ENCODE measurements around the gene SLC25A26. TPM values are rescaled to one million over a fixed set of nuclear protein-coding genes. Genes with fewer than 3 reads are reported as not detected.

SLC25A26 gene
- total RNA-seq, 3 donors from 2014 or later = 25.6 to 31.4 (median 30.9) TPM

DNA sequence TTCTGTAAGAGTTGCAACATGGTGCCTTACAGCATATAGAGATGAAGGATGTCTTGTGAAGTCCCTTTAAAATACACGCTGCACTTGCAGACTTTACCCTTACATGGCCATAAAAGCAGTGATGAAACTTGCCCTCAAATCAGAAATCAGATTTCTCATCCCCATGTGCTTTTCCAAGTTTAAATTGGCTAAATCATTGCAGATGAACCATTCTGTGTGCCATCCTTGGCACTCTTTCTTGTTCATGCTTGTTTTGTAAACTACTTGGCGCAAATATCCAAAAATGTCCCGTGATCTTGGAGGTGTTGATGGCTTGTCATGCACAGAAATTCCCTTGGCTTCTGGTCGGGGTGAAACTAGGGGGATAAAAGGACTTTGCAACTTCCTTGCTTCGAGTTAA is 144.3 kb downstream of the SLC25A26 start:
- H3K36me3 ChIP-seq = no peaks in the 10 kb centered on the region
- intact Hi-C loops (cut with DNase I; ENCODE audit: low total_unique reads) = no loop called here
- H3K9me3 ChIP-seq = no peaks in the 10 kb centered on the region
- H3K27ac ChIP-seq = no peak overlapping the region
- H3K4me1 ChIP-seq = no peaks in the 10 kb centered on the region
- TF ChIP-seq, protein P1, sequence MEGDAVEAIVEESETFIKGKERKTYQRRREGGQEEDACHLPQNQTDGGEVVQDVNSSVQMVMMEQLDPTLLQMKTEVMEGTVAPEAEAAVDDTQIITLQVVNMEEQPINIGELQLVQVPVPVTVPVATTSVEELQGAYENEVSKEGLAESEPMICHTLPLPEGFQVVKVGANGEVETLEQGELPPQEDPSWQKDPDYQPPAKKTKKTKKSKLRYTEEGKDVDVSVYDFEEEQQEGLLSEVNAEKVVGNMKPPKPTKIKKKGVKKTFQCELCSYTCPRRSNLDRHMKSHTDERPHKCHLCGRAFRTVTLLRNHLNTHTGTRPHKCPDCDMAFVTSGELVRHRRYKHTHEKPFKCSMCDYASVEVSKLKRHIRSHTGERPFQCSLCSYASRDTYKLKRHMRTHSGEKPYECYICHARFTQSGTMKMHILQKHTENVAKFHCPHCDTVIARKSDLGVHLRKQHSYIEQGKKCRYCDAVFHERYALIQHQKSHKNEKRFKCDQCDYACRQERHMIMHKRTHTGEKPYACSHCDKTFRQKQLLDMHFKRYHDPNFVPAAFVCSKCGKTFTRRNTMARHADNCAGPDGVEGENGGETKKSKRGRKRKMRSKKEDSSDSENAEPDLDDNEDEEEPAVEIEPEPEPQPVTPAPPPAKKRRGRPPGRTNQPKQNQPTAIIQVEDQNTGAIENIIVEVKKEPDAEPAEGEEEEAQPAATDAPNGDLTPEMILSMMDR (IDR thresholded peaks at IDR 0.05) = no peak
- TF ChIP-seq POLR2AphosphoS5 (IDR thresholded peaks at IDR 0.05) (no peak), POLR2A (IDR thresholded peaks at IDR 0.05) (no peak)
- DNase-seq (ENCODE audit: low spot score in 2 of 2) = no peak
- no peaks in the 10 kb centered on the region for H3K27me3 ChIP-seq
- H3K4me3 ChIP-seq = no peak overlapping the region

DNA sequence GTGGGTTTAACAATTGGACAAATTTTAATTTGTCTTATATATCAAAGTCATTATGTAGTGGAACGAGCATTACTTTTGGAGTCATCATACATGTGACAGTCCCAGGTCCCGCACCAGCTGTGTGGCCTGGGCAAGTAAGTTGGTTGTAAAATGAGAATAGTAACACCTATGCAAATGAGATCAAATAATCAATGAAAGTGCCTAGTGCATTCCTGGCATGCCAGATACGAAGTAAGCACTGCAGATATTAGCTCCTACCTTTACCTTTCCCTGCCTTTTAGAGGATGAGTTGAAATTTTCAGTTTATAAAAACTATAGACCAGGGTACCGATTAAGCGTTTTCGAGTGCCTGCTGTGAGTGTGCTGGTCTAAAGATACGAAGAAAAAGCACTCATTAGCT is 145.9 kb downstream of the SLC25A26 start:
- DNase-seq (ENCODE audit: low spot score in 2 of 2) = no peak
- intact Hi-C loops (cut with DNase I; ENCODE audit: low total_unique reads) = loop anchor here (1.0 kb wide), 1 partner anchor 26 kb away; no protein-coding TSS in a partner anchor
- H3K4me3 ChIP-seq = no peak overlapping the region
- H3K27ac ChIP-seq = no peak overlapping the region
- H3K27me3 ChIP-seq = no peaks in the 10 kb centered on the region
- H3K4me1 ChIP-seq = no peaks in the 10 kb centered on the region
- no peaks in the 10 kb centered on the region for H3K36me3 ChIP-seq
- H3K9me3 ChIP-seq = no peaks in the 10 kb centered on the region
- TF ChIP-seq, protein P1 (IDR thresholded peaks at IDR 0.05) = no peak
- TF ChIP-seq POLR2A (IDR thresholded peaks at IDR 0.05) = no peak
- no peak for TF ChIP-seq POLR2AphosphoS5 (IDR thresholded peaks at IDR 0.05)

- H3K4me3 ChIP-seq = no peak overlapping the region
- H3K27me3 ChIP-seq = no peaks in the 10 kb centered on the region
- H3K4me1 ChIP-seq = no peaks in the 10 kb centered on the region
- no peak for DNase-seq (ENCODE audit: low spot score in 2 of 2)
- no peaks in the 10 kb centered on the region for H3K36me3 ChIP-seq
- H3K27ac ChIP-seq = no peak overlapping the region
- TF ChIP-seq POLR2AphosphoS5 (IDR thresholded peaks at IDR 0.05) = no peak
- no peak for TF ChIP-seq POLR2A (IDR thresholded peaks at IDR 0.05)
- TF ChIP-seq, protein P1 (IDR thresholded peaks at IDR 0.05) = no peak
- intact Hi-C loops (cut with DNase I; ENCODE audit: low total_unique reads) = loop anchor here (1.0 kb wide), 1 partner anchor 24 kb away; no protein-coding TSS in a partner anchor
- no peaks in the 10 kb centered on the region for H3K9me3 ChIP-seq
Observed at GRCh38 chr3:66367979-66368378, 147.2 kb downstream of the SLC25A26 start.

DNA sequence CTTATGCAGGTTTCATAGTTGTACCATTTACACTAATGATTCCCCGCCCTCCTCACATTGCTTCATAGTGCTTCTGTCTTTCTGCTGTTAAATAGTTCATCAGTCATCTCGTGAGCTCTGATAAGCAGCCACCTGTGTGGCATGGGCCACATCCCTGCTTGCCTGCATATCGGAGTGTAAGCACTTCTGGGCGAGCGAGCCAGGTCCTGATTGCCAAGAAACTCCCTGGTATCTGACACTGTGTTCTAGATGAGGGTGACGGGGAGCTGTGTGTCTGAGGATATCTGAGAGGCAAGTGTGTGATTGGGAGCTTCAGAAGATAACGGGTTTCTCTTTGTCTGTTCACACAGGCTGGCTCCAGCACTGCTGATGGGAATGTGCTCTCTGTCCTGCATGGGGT is 149.4 kb downstream of the SLC25A26 start:
- no peak for DNase-seq (ENCODE audit: low spot score in 2 of 2)
- H3K27me3 ChIP-seq = no peaks in the 10 kb centered on the region
- H3K36me3 ChIP-seq = no peaks in the 10 kb centered on the region
- no peak overlapping the region for H3K4me3 ChIP-seq
- intact Hi-C loops (cut with DNase I; ENCODE audit: low total_unique reads) = no loop called here
- H3K4me1 ChIP-seq = no peaks in the 10 kb centered on the region
- TF ChIP-seq POLR2A (IDR thresholded peaks at IDR 0.05) = no peak
- TF ChIP-seq, protein P1 (IDR thresholded peaks at IDR 0.05) = no peak
- TF ChIP-seq POLR2AphosphoS5 (IDR thresholded peaks at IDR 0.05) = no peak
- H3K27ac ChIP-seq = no peak overlapping the region
- H3K9me3 ChIP-seq = no peaks in the 10 kb centered on the region

DNA sequence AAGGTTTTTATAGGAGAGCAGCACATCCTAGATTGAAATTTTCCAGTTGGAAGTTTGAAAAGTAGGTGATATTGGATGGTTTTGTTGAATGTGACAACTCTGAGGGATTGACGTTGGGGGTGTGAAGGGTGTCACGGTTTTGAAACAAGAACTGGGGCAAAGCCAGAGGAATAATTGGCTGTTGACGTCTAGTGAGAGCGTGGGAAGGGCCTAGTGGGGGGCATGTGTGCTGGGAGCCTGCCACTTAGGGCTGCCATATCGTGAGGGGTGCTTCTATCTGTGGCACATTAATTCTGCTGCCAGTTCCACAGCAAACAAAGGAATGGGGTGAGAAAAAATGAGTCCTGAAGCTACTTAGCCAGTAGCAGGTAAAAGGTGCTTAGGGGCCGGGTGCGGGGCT is 150.6 kb downstream of the SLC25A26 start:
- no peak for DNase-seq (ENCODE audit: low spot score in 2 of 2)
- TF ChIP-seq POLR2A (IDR thresholded peaks at IDR 0.05) (no peak), POLR2AphosphoS5 (IDR thresholded peaks at IDR 0.05) (no peak)
- TF ChIP-seq, protein P1 (IDR thresholded peaks at IDR 0.05) = no peak

More for the DNA sequence above, 150.6 kb downstream of the SLC25A26 start:
- H3K36me3 ChIP-seq = no peaks in the 10 kb centered on the region
- no peak overlapping the region for H3K4me3 ChIP-seq
- H3K27me3 ChIP-seq = no peaks in the 10 kb centered on the region
- H3K27ac ChIP-seq = no peak overlapping the region
- intact Hi-C loops (cut with DNase I; ENCODE audit: low total_unique reads) = no loop called here
- no peaks in the 10 kb centered on the region for H3K9me3 ChIP-seq
- H3K4me1 ChIP-seq = no peaks in the 10 kb centered on the region
